Erythroblast (primary cell): ENCODE data around the gene RFK.

Source experiments
- GATA1 ChIP-seq: IDR thresholded peaks from 2 replicates; pipeline ENCODE4 v1.6.1; 2011; ENCODE audit warnings: low read depth, mild to moderate bottlenecking, control low read depth, low read length, moderate library complexity
- POLR2A ChIP-seq: IDR thresholded peaks from 2 replicates; pipeline ENCODE4 v1.6.1; 2011; ENCODE audit warnings: mild to moderate bottlenecking, low read length

DNA sequence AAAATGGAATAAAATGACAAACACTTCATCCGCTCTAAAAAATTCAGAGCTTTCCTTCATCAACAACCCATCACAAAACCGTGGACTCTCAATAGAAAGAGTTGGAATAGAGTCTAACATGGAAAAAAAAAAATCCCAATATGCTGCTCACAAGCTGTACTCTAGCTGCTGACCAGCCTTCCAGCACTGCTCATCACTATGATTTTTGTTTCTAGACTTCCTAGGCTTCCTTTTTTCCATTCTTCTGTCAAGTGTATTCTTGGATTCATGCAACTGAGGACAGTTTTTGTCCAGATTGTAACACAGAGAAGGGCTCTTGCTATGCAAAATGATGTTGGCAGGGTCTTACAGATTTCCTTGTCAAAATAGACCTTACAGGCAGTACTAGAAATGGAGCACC lies 34.5 kb downstream of the RFK start:
- TF ChIP-seq POLR2A (no peak), GATA1 (no peak)
